ENCODE results near the gene CFAP299. TPM values are rescaled to one million over a fixed set of nuclear protein-coding genes. Genes with fewer than 3 reads are reported as not detected.

Gene CFAP299
- total RNA-seq, 1 experiment from 2014 or later: not detected

DNA sequence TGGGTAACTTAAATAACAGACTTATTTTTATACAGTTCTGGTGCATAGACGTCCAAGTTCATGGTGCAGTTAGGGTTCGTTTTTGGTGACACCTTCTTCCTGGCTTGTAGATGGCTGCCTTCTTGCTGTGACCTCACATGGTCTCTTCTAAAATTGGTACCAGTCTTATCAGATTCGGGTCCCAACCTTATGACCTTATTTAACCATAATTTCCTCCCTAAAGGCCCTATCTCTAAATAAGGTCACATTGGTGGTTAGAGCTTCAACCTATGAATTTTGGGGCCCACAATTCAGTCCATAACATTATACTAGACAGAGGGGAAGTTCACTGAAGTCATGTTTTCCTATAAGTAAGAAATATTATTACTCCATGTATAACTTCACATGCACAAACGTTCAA lies 128.0 kb downstream of the CFAP299 start:
- no peaks in the 10 kb centered on the region for H3K27me3 ChIP-seq (ENCODE audit: control insufficient read depth, insufficient read depth, low read length)
- H3K36me3 ChIP-seq (replicated peaks; ENCODE audit: control insufficient read depth, insufficient read depth, low read length): no peaks in the 10 kb centered on the region
- no peak overlapping the region for H3K4me3 ChIP-seq (ENCODE audit: insufficient read depth, low read depth, low read length)
- DNase-seq: no peak

DNA sequence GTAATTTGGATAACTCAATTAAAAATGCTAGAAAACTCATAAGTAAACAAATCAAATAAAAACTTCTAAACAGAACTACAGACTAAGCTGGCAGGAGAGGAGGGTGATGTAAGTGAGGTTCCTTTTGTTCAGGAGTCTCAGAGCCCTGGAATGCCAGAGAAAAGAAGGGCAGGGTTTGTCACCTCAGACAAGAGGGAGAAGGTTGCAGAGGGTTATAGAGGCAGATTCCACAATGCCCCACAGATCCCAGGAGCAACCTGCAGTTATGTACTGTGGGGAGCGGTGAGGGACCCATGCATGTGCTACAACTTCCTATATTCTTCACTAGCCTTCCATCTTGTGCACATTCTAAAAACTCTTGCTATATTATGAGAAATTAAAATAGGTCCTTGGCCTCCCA lies 129.7 kb downstream of the CFAP299 start:
- Histone ChIP-seq H3K27me3 (ENCODE audit: control insufficient read depth, insufficient read depth, low read length) (no peaks in the 10 kb centered on the region), H3K36me3 (replicated peaks; ENCODE audit: control insufficient read depth, insufficient read depth, low read length) (no peaks in the 10 kb centered on the region), H3K4me3 (ENCODE audit: insufficient read depth, low read depth, low read length) (no peak overlapping the region)
- DNase-seq: no peak

DNA sequence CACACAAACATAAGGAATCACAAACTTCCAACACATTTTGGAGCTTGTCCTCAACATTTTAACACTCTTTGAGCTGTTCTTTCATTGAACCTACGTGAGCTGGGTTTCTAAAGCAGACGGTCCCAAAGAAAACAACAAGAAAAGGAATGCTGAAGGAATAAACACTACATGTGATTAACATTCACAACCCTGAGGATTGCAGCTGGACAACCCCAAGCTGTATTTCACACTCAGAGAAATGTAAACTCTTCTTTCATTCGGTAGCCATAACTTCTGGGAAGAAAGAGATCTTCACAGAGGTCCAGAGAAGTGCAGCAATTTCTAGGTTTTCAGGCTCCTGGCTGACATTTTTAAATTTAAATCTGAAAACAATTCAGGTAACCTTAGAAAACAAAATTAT lies 130.2 kb downstream of the CFAP299 start:
- no peaks in the 10 kb centered on the region for H3K27me3 ChIP-seq (ENCODE audit: control insufficient read depth, insufficient read depth, low read length)
- no peak for DNase-seq
- H3K36me3 ChIP-seq (replicated peaks; ENCODE audit: control insufficient read depth, insufficient read depth, low read length): no peaks in the 10 kb centered on the region
- no peak overlapping the region for H3K4me3 ChIP-seq (ENCODE audit: insufficient read depth, low read depth, low read length)

GRCh38 chr4:80466618-80467017 lies 131.1 kb downstream of the CFAP299 start:
- H3K27me3 ChIP-seq (ENCODE audit: control insufficient read depth, insufficient read depth, low read length): no peaks in the 10 kb centered on the region
- no peaks in the 10 kb centered on the region for H3K36me3 ChIP-seq (replicated peaks; ENCODE audit: control insufficient read depth, insufficient read depth, low read length)
- DNase-seq: no peak
- no peak overlapping the region for H3K4me3 ChIP-seq (ENCODE audit: insufficient read depth, low read depth, low read length)

DNA sequence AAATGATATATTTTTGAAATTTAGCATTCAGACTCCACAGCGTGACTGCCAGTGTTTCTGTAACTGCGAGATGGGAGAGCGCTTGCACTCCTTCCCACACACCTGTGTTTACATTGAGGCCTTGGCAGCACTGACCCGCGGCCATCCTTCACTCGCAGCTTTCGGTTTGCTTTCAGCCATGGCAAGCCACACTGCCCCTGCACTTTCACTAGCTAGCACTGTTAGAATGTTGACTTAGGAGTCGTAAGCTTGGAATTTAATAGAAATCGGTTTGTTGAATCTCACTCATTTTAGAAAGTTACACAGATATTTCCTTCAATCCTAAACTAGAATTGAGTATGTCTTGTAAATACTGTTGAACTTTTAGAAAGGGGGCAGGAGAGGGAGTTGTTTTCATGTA lies 136.2 kb downstream of the CFAP299 start:
- Histone ChIP-seq H3K4me3 (ENCODE audit: insufficient read depth, low read depth, low read length) (no peak overlapping the region), H3K36me3 (replicated peaks; ENCODE audit: control insufficient read depth, insufficient read depth, low read length) (no peaks in the 10 kb centered on the region), H3K27me3 (ENCODE audit: control insufficient read depth, insufficient read depth, low read length) (no peaks in the 10 kb centered on the region)
- peak; percentile 22 for DNase-seq

DNA sequence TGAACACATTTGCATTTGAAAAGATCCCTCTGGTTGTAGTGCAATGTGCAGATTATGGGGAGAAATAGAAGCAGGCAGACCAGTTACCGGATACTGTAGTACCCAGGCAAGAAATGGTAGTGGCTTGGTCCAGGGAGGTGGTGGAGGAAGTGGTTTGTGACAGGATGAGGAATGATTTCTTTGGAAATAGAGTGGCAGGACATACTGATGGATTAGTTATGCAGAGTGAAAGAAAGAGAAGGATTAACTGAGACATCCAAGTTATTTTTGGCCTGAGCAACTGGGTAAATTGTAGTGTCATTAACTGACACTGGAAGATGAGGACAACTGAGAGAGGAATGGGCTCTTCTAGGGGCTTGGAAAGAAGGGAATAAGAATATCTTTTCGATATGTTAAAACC lies 139.7 kb downstream of the CFAP299 start:
- no peaks in the 10 kb centered on the region for H3K27me3 ChIP-seq (ENCODE audit: control insufficient read depth, insufficient read depth, low read length)
- DNase-seq: no peak

GRCh38 chr4:80475798-80476197 lies 140.3 kb downstream of the CFAP299 start:
- no peak for DNase-seq
- Histone ChIP-seq H3K4me3 (ENCODE audit: insufficient read depth, low read depth, low read length) (no peak overlapping the region), H3K27me3 (ENCODE audit: control insufficient read depth, insufficient read depth, low read length) (no peaks in the 10 kb centered on the region), H3K36me3 (replicated peaks; ENCODE audit: control insufficient read depth, insufficient read depth, low read length) (no peaks in the 10 kb centered on the region)

More for the DNA sequence above, 139.7 kb downstream of the CFAP299 start:
- Histone ChIP-seq H3K36me3 (replicated peaks; ENCODE audit: control insufficient read depth, insufficient read depth, low read length) (no peaks in the 10 kb centered on the region), H3K4me3 (ENCODE audit: insufficient read depth, low read depth, low read length) (no peak overlapping the region)

- H3K4me3 ChIP-seq (ENCODE audit: insufficient read depth, low read depth, low read length): no peak overlapping the region
- DNase-seq: no peak
- H3K36me3 ChIP-seq (replicated peaks; ENCODE audit: control insufficient read depth, insufficient read depth, low read length): no peaks in the 10 kb centered on the region
- no peaks in the 10 kb centered on the region for H3K27me3 ChIP-seq (ENCODE audit: control insufficient read depth, insufficient read depth, low read length)
Observed at GRCh38 chr4:80484712-80485111, 149.2 kb downstream of the CFAP299 start.

DNA sequence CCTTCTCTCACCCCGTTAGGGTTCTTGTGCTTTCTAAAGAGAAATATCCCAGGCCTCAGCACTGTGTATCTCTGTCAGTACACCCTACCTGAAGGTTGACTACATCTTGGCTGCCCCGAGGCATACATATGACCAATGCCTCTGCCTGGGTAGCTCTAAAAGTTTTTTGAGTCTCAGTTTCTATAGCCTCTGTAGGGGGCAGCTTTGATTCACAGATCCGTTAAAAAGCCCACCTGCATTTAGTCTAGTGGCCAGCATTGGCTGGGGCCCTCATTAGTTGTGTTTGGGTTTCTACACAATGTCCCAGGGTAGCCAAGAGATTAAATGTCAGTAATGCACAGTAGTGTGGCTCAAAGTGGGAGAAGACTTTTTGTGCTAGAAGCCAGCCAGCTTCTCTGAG lies 151.1 kb downstream of the CFAP299 start:
- Histone ChIP-seq H3K4me3 (ENCODE audit: insufficient read depth, low read depth, low read length) (no peak overlapping the region), H3K27me3 (ENCODE audit: control insufficient read depth, insufficient read depth, low read length) (no peaks in the 10 kb centered on the region), H3K36me3 (replicated peaks; ENCODE audit: control insufficient read depth, insufficient read depth, low read length) (no peaks in the 10 kb centered on the region)
- DNase-seq: no peak

GRCh38 chr4:80489798-80490197 lies 154.3 kb downstream of the CFAP299 start:
- no peak for DNase-seq
- no peaks in the 10 kb centered on the region for H3K36me3 ChIP-seq (replicated peaks; ENCODE audit: control insufficient read depth, insufficient read depth, low read length)
- no peaks in the 10 kb centered on the region for H3K27me3 ChIP-seq (ENCODE audit: control insufficient read depth, insufficient read depth, low read length)
- no peak overlapping the region for H3K4me3 ChIP-seq (ENCODE audit: insufficient read depth, low read depth, low read length)

DNA sequence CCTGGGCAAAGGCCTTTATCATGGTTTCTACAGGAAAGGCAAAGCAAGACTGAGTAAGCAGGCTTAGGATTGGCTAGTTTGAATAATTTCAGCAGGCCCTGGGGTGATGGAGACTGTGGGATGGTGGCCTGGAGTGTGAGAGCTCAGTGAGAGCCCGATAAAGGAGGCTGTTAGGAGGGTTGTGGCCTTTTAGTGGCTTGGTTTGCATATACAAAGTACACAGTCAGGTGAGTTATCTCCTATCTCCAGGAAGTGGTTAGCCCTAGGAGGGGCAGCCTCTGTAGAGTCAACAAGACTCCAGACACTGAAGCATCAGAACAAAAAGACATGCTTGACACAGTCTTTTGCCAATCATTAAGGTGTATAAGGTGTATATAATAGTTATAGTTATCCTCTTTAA lies 157.2 kb downstream of the CFAP299 start:
- Histone ChIP-seq H3K4me3 (ENCODE audit: insufficient read depth, low read depth, low read length) (no peak overlapping the region), H3K27me3 (ENCODE audit: control insufficient read depth, insufficient read depth, low read length) (no peaks in the 10 kb centered on the region), H3K36me3 (replicated peaks; ENCODE audit: control insufficient read depth, insufficient read depth, low read length) (no peaks in the 10 kb centered on the region; the same call in 1 of the 2 replicates)
- DNase-seq: no peak

GRCh38 chr4:80495865-80496264 lies 160.3 kb downstream of the CFAP299 start:
- no peaks in the 10 kb centered on the region for H3K27me3 ChIP-seq (ENCODE audit: control insufficient read depth, insufficient read depth, low read length)
- peak; percentile 4 for DNase-seq
- no peaks in the 10 kb centered on the region; the same call in 1 of the 2 replicates for H3K36me3 ChIP-seq (replicated peaks; ENCODE audit: control insufficient read depth, insufficient read depth, low read length)
- H3K4me3 ChIP-seq (ENCODE audit: insufficient read depth, low read depth, low read length): no peak overlapping the region

- no peak for DNase-seq
- Histone ChIP-seq H3K36me3 (replicated peaks; ENCODE audit: control insufficient read depth, insufficient read depth, low read length) (no peaks in the 10 kb centered on the region; the same call in 1 of the 2 replicates), H3K4me3 (ENCODE audit: insufficient read depth, low read depth, low read length) (no peak overlapping the region), H3K27me3 (ENCODE audit: control insufficient read depth, insufficient read depth, low read length) (no peaks in the 10 kb centered on the region)
Observed at GRCh38 chr4:80498725-80499124, 163.2 kb downstream of the CFAP299 start.

DNA sequence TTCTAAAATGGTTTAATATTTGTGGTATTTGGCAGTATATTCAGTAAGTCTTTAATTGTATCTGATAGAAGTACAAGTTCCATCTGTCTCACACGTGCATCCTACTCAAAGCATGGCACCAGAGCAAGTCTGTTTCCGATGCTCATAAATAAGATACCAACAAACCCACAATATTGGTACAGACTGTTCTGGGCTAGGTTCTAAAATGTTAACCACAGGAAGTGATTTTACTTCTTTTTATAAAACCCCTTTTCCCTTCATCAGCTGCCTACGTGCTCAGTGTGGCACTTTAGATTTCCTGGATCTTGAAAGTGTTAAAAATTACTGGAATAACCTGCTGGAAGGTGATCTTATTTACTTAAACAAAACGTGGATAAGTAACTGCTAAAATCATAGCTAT lies 165.1 kb downstream of the CFAP299 start:
- Histone ChIP-seq H3K36me3 (replicated peaks; ENCODE audit: control insufficient read depth, insufficient read depth, low read length) (no peaks in the 10 kb centered on the region), H3K27me3 (ENCODE audit: control insufficient read depth, insufficient read depth, low read length) (no peaks in the 10 kb centered on the region), H3K4me3 (ENCODE audit: insufficient read depth, low read depth, low read length) (no peak overlapping the region)
- no peak for DNase-seq

DNA sequence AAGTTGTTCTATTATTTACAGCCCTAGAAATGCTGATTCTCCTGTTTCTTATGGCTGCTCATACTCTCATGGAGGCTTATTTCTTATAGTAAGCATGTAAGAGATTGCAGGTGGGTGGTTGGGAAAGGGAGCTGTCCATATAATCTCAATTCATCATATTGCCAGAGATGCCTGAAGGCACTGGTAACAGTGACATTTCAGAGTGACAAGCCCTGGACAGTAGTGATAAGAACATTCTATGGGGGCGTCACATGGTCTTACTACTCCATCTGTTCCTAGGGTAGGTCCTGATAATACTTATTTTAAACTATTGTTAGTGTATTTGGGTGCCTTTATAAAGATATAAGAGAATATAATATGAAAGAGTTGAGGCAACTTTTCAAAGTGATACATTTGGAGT lies 171.5 kb downstream of the CFAP299 start:
- DNase-seq: no peak
- H3K36me3 ChIP-seq (replicated peaks; ENCODE audit: control insufficient read depth, insufficient read depth, low read length): no peaks in the 10 kb centered on the region
- no peak overlapping the region for H3K4me3 ChIP-seq (ENCODE audit: insufficient read depth, low read depth, low read length)
- H3K27me3 ChIP-seq (ENCODE audit: control insufficient read depth, insufficient read depth, low read length): no peaks in the 10 kb centered on the region

DNA sequence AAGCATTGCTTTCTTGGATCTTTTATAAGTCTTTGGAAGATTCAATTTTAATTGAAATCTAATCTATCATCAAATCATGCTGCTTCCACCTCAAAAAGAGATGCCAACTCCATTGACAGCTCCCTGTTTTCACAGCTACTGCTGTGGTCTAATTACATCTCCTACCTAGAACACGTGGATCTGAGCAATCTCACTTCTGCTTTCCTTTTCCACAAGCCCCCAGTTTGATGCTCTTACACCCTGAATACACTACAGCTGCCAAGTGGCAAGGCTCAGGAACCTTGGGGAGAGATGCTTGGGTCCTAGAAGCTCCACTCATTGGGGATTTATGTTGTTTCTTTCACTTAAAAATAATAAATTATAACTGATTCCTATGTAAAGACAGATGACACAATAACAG lies 172.0 kb downstream of the CFAP299 start:
- DNase-seq: no peak
- no peaks in the 10 kb centered on the region for H3K27me3 ChIP-seq (ENCODE audit: control insufficient read depth, insufficient read depth, low read length)
- H3K36me3 ChIP-seq (replicated peaks; ENCODE audit: control insufficient read depth, insufficient read depth, low read length): no peaks in the 10 kb centered on the region
- H3K4me3 ChIP-seq (ENCODE audit: insufficient read depth, low read depth, low read length): no peak overlapping the region

Measured in H7 (cell line).